K562 (cell line): ENCODE measurements around the gene ARL2. TPM values are rescaled to one million over a fixed set of nuclear protein-coding genes. Genes with fewer than 3 reads are reported as not detected.
A peak's percentile ranks its signal among the peaks of the same experiment; 100 is the strongest.

Source experiments
- ATAC-seq: fragments of 200-7000 bp; cut with Tn5 transposase; 3 replicates; pipeline ENCODE4 v1.9.1; 2020; ENCODE audit warnings: moderate library complexity
- BruUV-seq: library from RNA; stranded (reverse); fragments of 400-500 nt; replicated peaks from 2 replicates; lab custom pipeline; 2021; lab: Mats Ljungman, UMichigan
- CTCF ChIA-PET: fragments of 300-600 bp; formaldehyde crosslinking; extraction: SDS; loops from one replicate; lab custom pipeline; 2021; ENCODE audit warnings: low intra/inter-chr PET ratio; lab: Yijun Ruan, JAX
- POLR2A ChIA-PET: fragments of 300-600, 350-650 bp; sonication (Branson Sonifier 250); formaldehyde crosslinking; extraction: SDS; loops from one replicate; lab custom pipeline; 2021; ENCODE audit warnings: antibody characterized with exemption, inconsistent platforms; lab: Yijun Ruan, JAX
- DNase-seq, 4 experiments: peaks; one replicate each; pipeline versions ENCODE4 v3.0.0 to v3.0.0-alpha.2; 2011 to 2018; ENCODE audit warnings: low spot score in 3 of 4, mixed read lengths in 3 of 4; ENCODE audit errors: extremely low read depth in 1 of 4
- FAIRE-seq: peaks from 2 replicates; lab custom pipeline; 2011; peaks lifted over from hg19 to GRCh38; lab: Jason Lieb, UNC
- H2AFZ ChIP-seq: 2 replicates; pipeline ENCODE4 v1.6.0; 2011; ENCODE audit warnings: low read depth, low read length, control low read depth, inconsistent platforms
- H3K27ac ChIP-seq: fragments of 200-600 bp; 3 replicates; pipeline ENCODE4 v1.8.0; 2011; ENCODE audit warnings: low read depth, mild to moderate bottlenecking, control low read depth, inconsistent platforms, low read length, moderate library complexity, mixed read lengths; ENCODE audit errors: extremely low read depth
- H3K27me3 ChIP-seq, 2 experiments: fragments of 300-600 bp in 1 of 2; 2 replicates in 1 of 2; 3 replicates in 1 of 2; pipeline versions ENCODE4 v1.6.0 to v1.8.0; 2011; ENCODE audit warnings: inconsistent platforms in 2 of 2, low read length in 2 of 2, mild to moderate bottlenecking in 1 of 2, mixed read lengths in 1 of 2, moderate library complexity in 1 of 2; ENCODE audit not compliant: control insufficient read depth in 2 of 2, insufficient read depth in 2 of 2
- H3K36me3 ChIP-seq: fragments of 300-600 bp; 3 replicates; pipeline ENCODE4 v1.8.0; 2011; ENCODE audit warnings: mild to moderate bottlenecking, low read length, inconsistent platforms; ENCODE audit not compliant: control insufficient read depth, insufficient read depth
- H3K4me1 ChIP-seq, 2 experiments: fragments of 200-600 bp in 1 of 2; replicated peaks in 1 of 2; 2 replicates in 1 of 2; 3 replicates in 1 of 2; pipeline versions ENCODE4 v1.5.1 to v1.8.0; 2011; ENCODE audit warnings: inconsistent platforms in 2 of 2, low read length in 2 of 2, mild to moderate bottlenecking in 1 of 2, mixed read lengths in 1 of 2, moderate library complexity in 1 of 2; ENCODE audit not compliant: control insufficient read depth in 2 of 2, insufficient read depth in 2 of 2
- H3K4me2 ChIP-seq: 2 replicates; pipeline ENCODE4 v1.6.1; 2011; ENCODE audit warnings: low read length, control low read depth, inconsistent platforms, mixed read lengths; ENCODE audit not compliant: insufficient read depth
- H3K4me3 ChIP-seq: fragments of 200-600 bp; sonication (generic), shearing (Covaris generic); 2 replicates; pipeline ENCODE4 v1.5.1; 2016; ENCODE audit warnings: control low read depth, inconsistent platforms
- H3K79me2 ChIP-seq: fragments of 200-600 bp; 3 replicates; pipeline ENCODE4 v1.8.0; 2011; ENCODE audit warnings: low read length, inconsistent platforms; ENCODE audit not compliant: control insufficient read depth, insufficient read depth
- H3K9ac ChIP-seq, 2 experiments: 2 replicates each; pipeline versions ENCODE4 v1.6.0 to v1.6.1; 2011; ENCODE audit warnings: low read depth in 2 of 2, low read length in 2 of 2, control low read depth in 1 of 2, inconsistent platforms in 1 of 2, mild to moderate bottlenecking in 1 of 2, mixed read lengths in 1 of 2; ENCODE audit not compliant: insufficient read depth in 1 of 2
- H3K9me1 ChIP-seq: one replicate; pipeline ENCODE4 v1.6.0; 2011; ENCODE audit warnings: inconsistent platforms, mild to moderate bottlenecking, low read length, moderate library complexity; ENCODE audit not compliant: control insufficient read depth, insufficient read depth
- H3K9me3 ChIP-seq: replicated peaks from 2 replicates; pipeline ENCODE4 v1.5.1; 2011; ENCODE audit warnings: low read depth, low read length, inconsistent platforms; ENCODE audit not compliant: control insufficient read depth, insufficient read depth
- H4K20me1 ChIP-seq: replicated peaks from 2 replicates; pipeline ENCODE4 v1.6.1; 2011; ENCODE audit warnings: low read length, inconsistent platforms, mixed read lengths; ENCODE audit not compliant: control insufficient read depth, insufficient read depth
- CREB1 ChIP-seq, 2 experiments: sonication (generic) in 1 of 2; formaldehyde crosslinking in 1 of 2; IDR thresholded peaks; 2 replicates each; pipeline versions ENCODE4 v1.6.1 to v1.8.0; 2012 to 2022; ENCODE audit warnings: inconsistent platforms in 1 of 2, mild to moderate bottlenecking in 1 of 2, missing genetic modification reagents in 1 of 2, moderate library complexity in 1 of 2
- CREBBP ChIP-seq: IDR thresholded peaks from one replicate; pipeline ENCODE4 v1.6.1; 2012; ENCODE audit warnings: low read depth, mild to moderate bottlenecking, control low read depth, inconsistent platforms, low read length
- RUNX1 ChIP-seq: sonication (generic); IDR thresholded peaks from 2 replicates; pipeline ENCODE4 v1.6.1; 2016; ENCODE audit warnings: antibody characterized with exemption, low read depth
- SAFB ChIP-seq: fragments of 200-400 bp; formaldehyde crosslinking; IDR thresholded peaks from 2 replicates; pipeline ENCODE4 v1.6.1; 2017; ENCODE audit warnings: low read depth, low read length, borderline replicate concordance
- SRSF1 ChIP-seq: fragments of 200-400 bp; formaldehyde crosslinking; IDR thresholded peaks from 2 replicates; pipeline ENCODE4 v1.6.1; 2017; ENCODE audit warnings: mild to moderate bottlenecking, low read depth, low read length, moderate library complexity
- TCFL5 ChIP-seq: fragments of 250-450 bp; sonication (Bioruptor Pico); conservative IDR thresholded peaks from 2 replicates; pipeline ENCODE4 v1.6.1; 2021; ENCODE audit warnings: mild to moderate bottlenecking, moderate library complexity, matching md5 sums
- WGBS: fragments of 100-300 bp; shearing (Covaris generic); methylation state at CpG from one replicate; pipeline ENCODE4 v1.1.6; 2016; ENCODE audit warnings: low coverage, mixed read lengths; ENCODE audit not compliant: insufficient coverage; ENCODE audit errors: missing lambda C conversion rate; 5-methylcytosine and 5-hydroxymethylcytosine counted together
- in situ Hi-C: fragments of 300-500 bp; cut with MboI; formaldehyde crosslinking; loops from 4 replicates; pipeline ENCODE4 v1.15.0; 2018; ENCODE audit warnings: inconsistent platforms, mixed read lengths
- intact Hi-C: fragments of 100-400 bp; cut with micrococcal nuclease; formaldehyde crosslinking; loops from 2 replicates; pipeline ENCODE4 v1.14.2; 2022
- polyA plus RNA-seq, 8 experiments: library from polyadenylated mRNA; depleted of rRNA in 4 of 8; stranded (reverse) in 5 of 8; unstranded in 3 of 8; fragments of >200 nt; fragmentation: Nextera tagmentation in 2 of 8; fragmentation: Illumina TruSeq in 1 of 8; extraction: Ambion mirVana in 2 of 8; extraction: Trizol in 1 of 8; gene quantifications; 2 replicates each; pipeline versions ENCODE4 v1.2.1 to v1.2.3, GENCODE V29; 2011 to 2014; ENCODE audit warnings: inconsistent platforms in 1 of 8, missing spikeins in 1 of 8
- total RNA-seq, 7 experiments: library from RNA; depleted of rRNA in 6 of 7; stranded (reverse); fragments of >200 nt in 6 of 7; fragmentation: Illumina TruSeq in 2 of 7; extraction: Trizol in 2 of 7; gene quantifications; 2 replicates each; pipeline versions ENCODE4 v1.2.1 to v1.2.3, GENCODE V29; 2011 to 2021; ENCODE audit warnings: low replicate concordance in 1 of 7
- TF ChIP-seq, protein P1 (sequence below), 2 experiments: IDR thresholded peaks in 1 of 2; conservative IDR thresholded peaks in 1 of 2; 2 replicates each; pipeline ENCODE4 v1.6.1; 2016; ENCODE audit warnings: low read depth in 2 of 2, mild to moderate bottlenecking in 1 of 2, missing compliant biosample characterization in 1 of 2, missing genetic modification characterization in 1 of 2, moderate library complexity in 1 of 2
- TF ChIP-seq, protein P2 (sequence below): sonication (generic); formaldehyde crosslinking; IDR thresholded peaks from 2 replicates; pipeline ENCODE4 v1.8.0; 2022; ENCODE audit warnings: missing genetic modification reagents, mild to moderate bottlenecking, moderate library complexity, borderline replicate concordance

The ARL2 gene
- total and polyA plus RNA-seq, 9 of the 15 experiments (the other 6 are each of a cell fraction or from before 2014, with no cell fraction given) = 5.7 to 154 (median 92.2) TPM

DNA sequence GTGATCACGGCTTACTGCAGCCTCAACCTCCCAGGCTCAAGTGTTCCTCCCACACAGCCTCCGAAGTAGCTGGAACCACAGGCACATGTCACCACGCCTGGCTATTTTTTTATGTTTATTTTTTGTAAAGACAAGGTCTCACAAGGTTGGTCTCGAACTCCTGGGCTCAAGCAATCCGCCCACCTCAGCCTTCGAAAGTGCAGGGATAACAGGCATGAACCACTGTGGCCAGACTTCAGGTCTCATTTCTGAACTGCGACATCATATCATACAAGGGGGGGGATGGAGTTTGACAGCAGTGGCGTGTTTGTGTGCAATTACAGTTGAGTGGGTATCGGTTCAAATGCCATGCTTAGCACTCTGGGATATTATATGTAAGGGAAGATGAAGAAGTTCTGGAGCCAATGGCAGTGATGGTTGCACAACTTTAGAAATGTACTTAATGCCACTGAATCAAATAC lies 37.5 kb downstream of the ARL2 start (continued):
- no peak for TF ChIP-seq SAFB
- TF ChIP-seq CREBBP = no peak
- no peak for TF ChIP-seq SRSF1
- TF ChIP-seq RUNX1 = no peak
- TF ChIP-seq TCFL5 (CRISPR knock-in tag) = no peak
- TF ChIP-seq, protein P1, sequence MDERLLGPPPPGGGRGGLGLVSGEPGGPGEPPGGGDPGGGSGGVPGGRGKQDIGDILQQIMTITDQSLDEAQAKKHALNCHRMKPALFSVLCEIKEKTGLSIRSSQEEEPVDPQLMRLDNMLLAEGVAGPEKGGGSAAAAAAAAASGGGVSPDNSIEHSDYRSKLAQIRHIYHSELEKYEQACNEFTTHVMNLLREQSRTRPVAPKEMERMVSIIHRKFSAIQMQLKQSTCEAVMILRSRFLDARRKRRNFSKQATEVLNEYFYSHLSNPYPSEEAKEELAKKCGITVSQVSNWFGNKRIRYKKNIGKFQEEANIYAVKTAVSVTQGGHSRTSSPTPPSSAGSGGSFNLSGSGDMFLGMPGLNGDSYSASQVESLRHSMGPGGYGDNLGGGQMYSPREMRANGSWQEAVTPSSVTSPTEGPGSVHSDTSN (CRISPR knock-in tag; IDR thresholded peaks at IDR 0.05; ENCODE audit: low read depth) = no peak
- TF ChIP-seq, protein P1 (tag; conservative IDR thresholded peaks at IDR 0.05; ENCODE audit: low read depth) = no peak

DNA sequence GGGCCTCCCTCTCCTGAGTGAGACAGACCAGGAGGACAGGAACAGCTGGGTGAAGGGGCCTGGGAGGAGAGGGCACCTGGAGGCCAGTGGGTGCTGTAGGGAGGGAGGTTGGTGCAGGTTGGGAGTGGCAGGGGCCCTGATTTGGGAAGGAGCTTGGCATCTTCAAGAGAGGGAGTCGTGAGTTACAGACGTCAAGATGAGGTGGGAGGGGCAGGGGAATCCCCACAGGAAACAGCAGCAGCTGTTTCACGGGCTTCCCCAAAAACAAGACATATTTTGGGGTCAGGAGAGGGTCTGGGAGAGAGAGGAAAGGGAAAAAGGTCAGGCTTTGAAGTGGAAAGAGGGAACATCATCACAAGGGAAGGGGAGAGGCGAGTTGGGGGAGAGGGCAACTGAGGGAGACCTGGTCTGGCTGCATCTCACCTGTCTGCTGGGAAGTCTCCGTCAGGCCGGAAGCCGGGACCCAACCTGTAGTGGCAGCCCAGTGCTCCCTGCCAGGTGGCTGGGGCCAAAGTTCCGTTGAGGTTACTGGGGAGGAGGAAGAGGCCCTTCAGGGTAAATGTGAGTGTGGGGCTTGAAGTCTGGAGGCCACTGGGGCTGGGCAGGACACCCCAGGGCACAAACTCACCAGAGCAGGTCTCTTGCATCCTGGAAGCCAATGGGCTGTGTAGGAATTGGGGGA lies 40.0 kb downstream of the ARL2 start:
- Histone ChIP-seq H3K4me1 (peaks cover 0 to 20% of the 10 kb centered on the region in 2 experiments; a peak in 2 of 5 replicates), H3K27me3 (no peaks in the 10 kb centered on the region; a peak in 2 of 5 replicates), H3K4me3 (no peak overlapping the region), H2AFZ (no peak overlapping the region), H3K9me1 (no peaks in the 10 kb centered on the region)
- ChIA-PET POLR2A (interaction anchor here (0.6 to 1.5 kb wide), 4 partner anchors 13 to 107 kb away, joined by 3 to 7 read pairs (median 4); partner anchors contain the start of gene SAC3D1), CTCF (no interaction called here)
- FAIRE-seq (no peak), DNase-seq (no peak), ATAC-seq (no peak)
- intact Hi-C loops = no loop called here
- TF ChIP-seq, protein P2, sequence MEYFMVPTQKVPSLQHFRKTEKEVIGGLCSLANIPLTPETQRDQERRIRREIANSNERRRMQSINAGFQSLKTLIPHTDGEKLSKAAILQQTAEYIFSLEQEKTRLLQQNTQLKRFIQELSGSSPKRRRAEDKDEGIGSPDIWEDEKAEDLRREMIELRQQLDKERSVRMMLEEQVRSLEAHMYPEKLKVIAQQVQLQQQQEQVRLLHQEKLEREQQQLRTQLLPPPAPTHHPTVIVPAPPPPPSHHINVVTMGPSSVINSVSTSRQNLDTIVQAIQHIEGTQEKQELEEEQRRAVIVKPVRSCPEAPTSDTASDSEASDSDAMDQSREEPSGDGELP (CRISPR knock-in tag) = peak; percentile 13; the same call in 1 of the 2 replicates
- TF ChIP-seq CREB1 (IDR thresholded peaks at IDR 0.05) (no peak), CREB1 (CRISPR knock-in tag; IDR thresholded peaks at IDR 0.05) (no peak)
- TF ChIP-seq, all 486 proteins: peak for 1
- 51% methylated on average over 4 of the region's 8 CpGs for WGBS
- Histone ChIP-seq H3K27ac (no peak overlapping the region), H3K9ac (peak overlapping the region in 1 of 2 experiments; percentile 80; a peak in 2 of 4 replicates), H3K79me2 (no peaks in the 10 kb centered on the region), H3K36me3 (no peaks in the 10 kb centered on the region), H4K20me1 (no peaks in the 10 kb centered on the region), H3K4me2 (no peak overlapping the region), H3K9me3 (no peaks in the 10 kb centered on the region)
- BruUV-seq = no TSS peak
- in situ Hi-C loops = no loop called here
